ENCODE results near the gene RIMBP3B.
"Not testable (repeated sequence)": the region's sequence is repeated elsewhere in the genome, so short reads cannot be mapped to it uniquely, and the experiment has no call there.

DNA sequence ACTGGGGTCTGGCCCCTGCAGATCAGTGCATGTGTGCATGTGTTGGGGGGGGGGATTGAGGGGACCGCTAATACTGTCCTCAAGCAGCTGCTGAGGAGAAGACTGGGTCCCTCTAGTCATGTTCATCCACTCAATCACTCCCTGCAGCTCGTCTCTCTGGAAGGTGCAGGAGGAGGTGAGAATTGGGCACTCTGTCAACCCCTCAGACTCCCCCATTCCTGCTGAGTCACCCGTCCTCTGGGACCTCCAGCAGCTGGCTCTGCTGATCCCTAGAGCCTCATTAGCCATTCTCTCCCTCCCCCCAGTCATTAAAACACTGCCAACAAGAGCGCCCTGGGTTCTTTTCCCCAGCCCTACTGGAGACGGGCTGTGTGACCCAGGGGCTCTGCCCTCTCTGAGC is 20.5 kb upstream of the RIMBP3B start:
- TF ChIP-seq, protein P1, sequence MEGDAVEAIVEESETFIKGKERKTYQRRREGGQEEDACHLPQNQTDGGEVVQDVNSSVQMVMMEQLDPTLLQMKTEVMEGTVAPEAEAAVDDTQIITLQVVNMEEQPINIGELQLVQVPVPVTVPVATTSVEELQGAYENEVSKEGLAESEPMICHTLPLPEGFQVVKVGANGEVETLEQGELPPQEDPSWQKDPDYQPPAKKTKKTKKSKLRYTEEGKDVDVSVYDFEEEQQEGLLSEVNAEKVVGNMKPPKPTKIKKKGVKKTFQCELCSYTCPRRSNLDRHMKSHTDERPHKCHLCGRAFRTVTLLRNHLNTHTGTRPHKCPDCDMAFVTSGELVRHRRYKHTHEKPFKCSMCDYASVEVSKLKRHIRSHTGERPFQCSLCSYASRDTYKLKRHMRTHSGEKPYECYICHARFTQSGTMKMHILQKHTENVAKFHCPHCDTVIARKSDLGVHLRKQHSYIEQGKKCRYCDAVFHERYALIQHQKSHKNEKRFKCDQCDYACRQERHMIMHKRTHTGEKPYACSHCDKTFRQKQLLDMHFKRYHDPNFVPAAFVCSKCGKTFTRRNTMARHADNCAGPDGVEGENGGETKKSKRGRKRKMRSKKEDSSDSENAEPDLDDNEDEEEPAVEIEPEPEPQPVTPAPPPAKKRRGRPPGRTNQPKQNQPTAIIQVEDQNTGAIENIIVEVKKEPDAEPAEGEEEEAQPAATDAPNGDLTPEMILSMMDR (IDR thresholded peaks at IDR 0.05) = not testable (repeated sequence)
- TF ChIP-seq POLR2AphosphoS5, EP300 (IDR thresholded peaks at IDR 0.05): not testable (repeated sequence)
